ENCODE data around the gene ANO8.
A peak's percentile ranks its signal among the peaks of the same experiment; 100 is the strongest.
"Not testable (repeated sequence)": the region's sequence is repeated elsewhere in the genome, so short reads cannot be mapped to it uniquely, and the experiment has no call there.

Gene ANO8, protein sequence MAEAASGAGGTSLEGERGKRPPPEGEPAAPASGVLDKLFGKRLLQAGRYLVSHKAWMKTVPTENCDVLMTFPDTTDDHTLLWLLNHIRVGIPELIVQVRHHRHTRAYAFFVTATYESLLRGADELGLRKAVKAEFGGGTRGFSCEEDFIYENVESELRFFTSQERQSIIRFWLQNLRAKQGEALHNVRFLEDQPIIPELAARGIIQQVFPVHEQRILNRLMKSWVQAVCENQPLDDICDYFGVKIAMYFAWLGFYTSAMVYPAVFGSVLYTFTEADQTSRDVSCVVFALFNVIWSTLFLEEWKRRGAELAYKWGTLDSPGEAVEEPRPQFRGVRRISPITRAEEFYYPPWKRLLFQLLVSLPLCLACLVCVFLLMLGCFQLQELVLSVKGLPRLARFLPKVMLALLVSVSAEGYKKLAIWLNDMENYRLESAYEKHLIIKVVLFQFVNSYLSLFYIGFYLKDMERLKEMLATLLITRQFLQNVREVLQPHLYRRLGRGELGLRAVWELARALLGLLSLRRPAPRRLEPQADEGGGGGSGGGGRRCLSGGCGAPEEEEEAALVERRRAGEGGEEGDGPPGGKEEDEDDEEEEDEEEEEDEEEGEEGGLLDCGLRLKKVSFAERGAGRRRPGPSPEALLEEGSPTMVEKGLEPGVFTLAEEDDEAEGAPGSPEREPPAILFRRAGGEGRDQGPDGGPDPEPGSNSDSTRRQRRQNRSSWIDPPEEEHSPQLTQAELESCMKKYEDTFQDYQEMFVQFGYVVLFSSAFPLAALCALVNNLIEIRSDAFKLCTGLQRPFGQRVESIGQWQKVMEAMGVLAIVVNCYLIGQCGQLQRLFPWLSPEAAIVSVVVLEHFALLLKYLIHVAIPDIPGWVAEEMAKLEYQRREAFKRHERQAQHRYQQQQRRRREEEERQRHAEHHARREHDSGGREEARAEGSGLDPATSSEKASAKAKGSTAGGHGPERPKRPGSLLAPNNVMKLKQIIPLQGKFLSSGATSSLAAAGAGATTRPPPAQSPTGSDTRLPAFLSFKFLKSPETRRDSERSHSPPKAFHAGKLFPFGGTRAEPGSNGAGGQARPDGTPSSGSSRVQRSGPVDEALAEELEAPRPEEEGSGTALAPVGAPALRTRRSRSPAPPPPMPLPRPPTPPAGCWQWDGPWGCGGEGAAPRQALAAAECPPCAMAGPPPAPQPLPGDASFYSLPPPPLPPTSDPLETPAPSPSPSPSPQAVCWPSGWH

DNA sequence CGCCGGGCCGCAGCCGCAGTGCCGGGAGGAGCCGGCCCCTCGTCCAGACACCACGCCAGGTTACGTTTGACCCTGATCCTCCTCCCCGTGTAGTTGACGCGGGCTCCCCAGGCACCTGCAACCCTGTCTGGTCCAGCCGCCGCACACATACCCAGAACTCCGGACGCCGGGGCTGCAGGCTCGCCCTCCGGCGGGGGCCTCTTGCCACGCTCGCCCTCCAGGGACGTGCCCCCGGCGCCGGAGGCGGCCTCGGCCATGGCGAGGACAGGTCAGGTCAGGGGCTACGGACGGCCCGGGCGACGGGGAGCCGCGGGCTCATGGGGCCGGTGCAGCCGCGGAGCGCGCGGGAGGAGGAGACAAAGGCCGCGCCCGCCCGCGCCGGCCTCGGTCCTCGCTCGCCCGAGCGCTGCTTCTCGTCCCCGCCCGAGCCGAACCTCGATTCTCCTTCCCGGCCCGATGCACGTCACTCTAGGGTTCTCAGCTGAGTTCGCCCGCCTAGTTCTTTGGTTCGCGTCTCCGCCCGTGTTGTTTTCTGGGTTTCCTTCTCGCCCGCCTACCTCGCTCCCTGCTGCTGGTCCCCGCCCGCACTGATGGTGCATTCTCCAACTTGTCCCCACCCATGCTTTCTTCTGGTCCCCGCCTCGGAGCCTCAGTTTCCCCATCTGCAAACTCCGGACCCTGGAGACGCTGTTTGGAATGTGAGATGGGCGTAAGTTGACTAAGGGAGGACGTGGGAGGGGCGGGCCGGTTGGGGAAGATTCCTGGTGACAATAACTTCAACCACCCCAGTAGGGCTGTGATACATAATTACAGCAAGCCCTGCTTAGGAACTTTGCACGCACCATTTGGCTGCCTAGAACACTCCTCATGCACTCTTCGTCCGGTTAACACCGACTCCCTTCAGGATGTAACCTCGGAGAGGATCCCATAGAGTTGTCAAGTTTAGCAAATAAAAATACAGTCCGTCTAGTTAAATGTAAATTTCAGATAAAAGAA, at the start of gene ANO8:
Gene ANO8, minus strand, starts transcription at position 442 of the 996 bp plus-strand sequence. Its CDS starts 185 bp downstream, at position 257.
- peak; percentile 99 for DNase-seq (ENCODE audit: low spot score)

DNA sequence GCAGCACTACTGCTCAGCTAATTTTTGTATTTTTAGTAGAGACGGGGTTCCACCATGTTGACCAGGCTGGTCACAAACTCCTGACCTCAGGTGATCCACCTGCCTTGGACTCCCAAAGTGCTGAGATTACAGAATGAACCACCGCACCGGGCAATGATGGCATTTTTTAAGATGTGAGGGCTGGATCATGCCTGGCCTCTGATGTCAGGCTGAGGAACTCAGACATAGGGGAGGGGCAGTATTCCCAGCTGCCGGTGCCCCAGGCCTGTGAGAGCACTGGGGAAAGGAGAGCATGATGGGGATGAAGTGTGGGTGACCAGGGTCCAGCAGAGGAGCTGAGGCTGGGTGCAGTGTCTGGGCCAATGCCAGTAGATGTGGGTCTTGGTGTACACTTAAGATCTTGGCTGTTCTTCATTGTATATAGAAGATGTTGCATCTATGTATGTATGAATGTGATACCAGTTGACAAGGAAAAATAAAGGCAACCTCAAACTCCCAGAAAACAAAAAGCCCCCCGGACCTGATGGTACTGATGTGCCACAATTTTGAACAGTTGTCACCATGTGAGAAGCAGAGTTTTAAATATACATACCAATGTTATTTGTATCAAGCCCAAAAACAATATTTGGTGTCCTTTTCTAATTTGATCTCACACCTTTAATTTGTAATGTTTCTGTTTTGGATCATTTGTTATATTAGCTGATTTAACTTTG, 45.9 kb upstream of the ANO8 start:
- DNase-seq (ENCODE audit: low spot score), result no peak

DNA sequence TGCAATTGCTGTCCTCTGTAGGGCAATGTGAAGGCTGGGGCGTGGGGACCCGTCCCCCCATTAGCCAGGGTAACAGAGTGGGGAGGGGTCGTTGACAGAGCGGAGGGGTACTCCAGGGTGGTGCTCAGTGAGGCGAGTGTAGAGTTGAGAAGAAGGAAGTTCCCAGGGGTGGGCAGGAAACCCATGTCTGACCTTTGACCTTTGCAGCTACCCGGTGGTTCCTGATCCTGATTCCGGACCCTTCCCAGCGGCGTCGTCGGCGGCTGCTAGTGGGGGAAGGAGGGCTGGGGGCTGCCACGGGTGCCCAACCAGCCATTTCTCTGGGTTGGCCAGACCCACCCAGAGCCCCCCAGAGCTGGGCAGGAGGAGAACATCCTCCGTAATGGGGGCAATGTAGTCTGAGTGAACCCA, 44.6 kb upstream of the ANO8 start:
- no peak for DNase-seq (ENCODE audit: low spot score)

DNA sequence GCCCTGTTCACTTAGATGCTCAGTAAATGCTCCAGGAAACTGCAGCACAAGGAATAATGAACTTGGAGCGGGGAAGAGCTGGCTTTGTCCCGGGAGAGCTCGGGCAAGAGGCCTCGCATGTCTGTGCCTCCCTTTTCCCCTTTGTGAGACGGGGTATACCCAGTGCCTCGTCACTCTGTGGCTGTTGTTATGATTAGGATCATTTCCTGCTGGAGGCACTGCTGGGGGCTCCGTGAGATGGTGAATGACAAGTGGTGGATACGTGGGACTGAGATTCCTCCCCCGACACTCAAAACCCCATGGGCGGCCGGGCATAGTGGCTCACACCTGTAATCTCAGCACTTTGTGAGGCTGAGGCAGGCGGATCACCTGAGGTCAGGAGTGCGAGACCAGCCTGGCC, 43.6 kb upstream of the ANO8 start:
- DNase-seq (ENCODE audit: low spot score), result no peak

DNA sequence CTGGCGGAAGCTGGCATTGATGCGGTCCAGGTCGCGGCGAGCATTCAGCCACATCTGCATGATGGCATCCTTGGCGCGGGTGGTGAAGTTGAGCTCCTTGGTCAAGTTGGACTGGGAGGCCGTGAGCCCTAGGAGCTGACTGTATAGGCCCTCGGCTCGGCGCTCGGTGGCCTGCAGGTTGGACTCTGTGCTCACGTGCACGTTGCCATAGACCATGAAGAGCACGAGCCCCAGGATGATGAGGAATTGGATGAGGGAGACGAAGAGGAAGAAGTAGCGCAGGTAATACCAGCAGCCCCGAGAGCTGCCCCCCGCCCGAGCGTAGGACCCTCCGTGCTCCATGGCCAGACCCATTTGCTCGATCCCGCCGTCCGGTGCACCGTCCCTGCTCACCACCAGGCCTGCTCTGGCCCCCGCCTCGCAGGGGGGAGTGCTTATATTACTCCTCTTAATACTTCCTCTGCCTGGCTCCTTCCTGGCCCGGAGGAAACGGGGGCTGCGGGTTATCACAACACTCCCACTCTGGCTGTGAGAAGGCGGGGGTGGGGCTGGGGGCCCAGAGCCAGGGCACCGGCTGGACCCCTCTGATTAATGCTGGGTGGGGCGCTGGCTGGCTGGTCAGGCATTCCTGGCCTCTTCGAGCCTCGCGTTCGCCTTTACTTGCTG, 42.4 kb upstream of the ANO8 start, which contains the start of gene PLVAP:
Gene PLVAP, minus strand, starts transcription at position 408 of the 666 bp plus-strand sequence. Its CDS starts 54 bp downstream, at position 354.
- no peak for DNase-seq (ENCODE audit: low spot score)

DNA sequence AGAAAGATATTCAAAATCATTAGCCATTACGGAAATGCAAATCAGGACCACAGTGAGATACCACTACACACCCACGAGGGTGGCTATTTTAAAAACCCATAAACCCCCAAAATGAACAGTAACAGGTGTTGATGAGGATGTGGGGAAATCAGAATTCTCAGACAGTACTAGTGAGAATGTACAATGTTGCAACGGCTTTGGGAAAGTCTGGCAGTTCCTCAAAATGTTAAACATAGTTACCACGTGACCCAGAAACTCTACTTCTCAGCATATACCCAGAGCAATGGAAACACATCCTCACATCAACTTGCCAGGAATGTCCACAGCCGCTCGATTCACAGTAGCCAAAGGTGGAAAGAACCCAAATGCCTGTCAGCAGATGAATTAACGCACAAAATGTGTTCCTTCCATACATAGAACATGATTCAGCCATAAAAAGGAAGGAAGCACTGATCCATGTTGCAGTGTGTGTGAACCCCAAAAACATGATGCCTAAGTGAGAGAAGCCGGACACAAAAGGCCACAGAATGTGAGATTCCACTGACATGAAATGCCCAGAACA, 35.5 kb upstream of the ANO8 start:
- no peak for DNase-seq (ENCODE audit: low spot score)

DNA sequence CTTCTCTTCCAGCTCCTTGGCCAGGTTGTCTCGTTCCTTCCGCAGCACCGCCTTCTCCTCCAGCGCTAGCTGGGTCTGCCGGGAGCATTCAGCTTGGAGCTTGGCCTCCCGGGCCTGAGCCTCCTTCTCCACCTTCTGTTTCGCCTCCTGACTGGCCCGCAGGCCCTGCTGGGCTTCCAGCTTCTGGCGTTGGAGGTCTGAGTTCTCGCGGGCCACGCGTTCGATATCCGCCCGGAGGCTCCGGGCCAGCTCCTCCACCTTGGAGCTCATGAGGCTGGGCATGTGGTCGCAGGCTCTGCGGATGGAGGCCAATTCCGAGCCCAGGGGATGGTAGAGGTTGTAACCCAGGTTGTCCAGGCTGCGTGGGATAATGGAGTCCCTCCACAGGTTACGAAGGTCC, 30.7 kb upstream of the ANO8 start:
- no peak for DNase-seq (ENCODE audit: low spot score)

DNA sequence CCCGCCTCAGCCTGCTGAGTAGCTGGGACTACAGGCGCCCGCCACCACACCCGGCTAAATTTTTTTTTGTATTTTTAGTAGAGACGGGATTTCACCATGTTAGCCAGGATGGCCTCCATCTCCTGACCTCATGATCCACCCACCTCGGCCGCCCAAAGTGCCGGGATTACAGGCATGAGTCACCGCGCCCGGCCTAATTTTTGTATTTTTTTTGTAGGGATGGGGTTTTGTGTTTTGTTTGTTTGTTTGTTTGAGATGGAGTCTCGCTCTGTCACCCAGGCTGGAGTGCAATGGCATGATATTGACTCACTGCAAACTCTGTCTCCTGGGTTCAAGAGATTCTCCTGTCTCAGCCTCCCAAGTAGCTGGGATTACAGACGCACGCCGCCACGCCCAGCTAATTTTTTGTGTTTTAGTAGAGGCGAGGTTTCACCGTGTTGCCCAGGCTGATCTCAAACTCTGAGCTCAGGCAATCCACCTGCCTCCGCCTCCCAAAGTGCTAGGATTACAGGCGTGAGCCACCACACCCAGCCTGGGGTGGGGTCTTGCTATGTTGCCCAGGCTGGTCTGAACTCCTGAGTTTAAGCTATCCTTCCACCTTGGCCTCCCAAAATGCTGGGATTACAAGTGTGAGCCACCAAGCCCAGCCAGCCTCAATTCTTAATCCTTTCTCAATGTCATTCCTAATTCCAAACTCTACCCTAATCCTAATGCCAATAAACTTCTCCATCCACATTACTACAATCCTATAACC, 29.4 kb upstream of the ANO8 start:
- DNase-seq (ENCODE audit: low spot score), result not testable (repeated sequence)

DNA sequence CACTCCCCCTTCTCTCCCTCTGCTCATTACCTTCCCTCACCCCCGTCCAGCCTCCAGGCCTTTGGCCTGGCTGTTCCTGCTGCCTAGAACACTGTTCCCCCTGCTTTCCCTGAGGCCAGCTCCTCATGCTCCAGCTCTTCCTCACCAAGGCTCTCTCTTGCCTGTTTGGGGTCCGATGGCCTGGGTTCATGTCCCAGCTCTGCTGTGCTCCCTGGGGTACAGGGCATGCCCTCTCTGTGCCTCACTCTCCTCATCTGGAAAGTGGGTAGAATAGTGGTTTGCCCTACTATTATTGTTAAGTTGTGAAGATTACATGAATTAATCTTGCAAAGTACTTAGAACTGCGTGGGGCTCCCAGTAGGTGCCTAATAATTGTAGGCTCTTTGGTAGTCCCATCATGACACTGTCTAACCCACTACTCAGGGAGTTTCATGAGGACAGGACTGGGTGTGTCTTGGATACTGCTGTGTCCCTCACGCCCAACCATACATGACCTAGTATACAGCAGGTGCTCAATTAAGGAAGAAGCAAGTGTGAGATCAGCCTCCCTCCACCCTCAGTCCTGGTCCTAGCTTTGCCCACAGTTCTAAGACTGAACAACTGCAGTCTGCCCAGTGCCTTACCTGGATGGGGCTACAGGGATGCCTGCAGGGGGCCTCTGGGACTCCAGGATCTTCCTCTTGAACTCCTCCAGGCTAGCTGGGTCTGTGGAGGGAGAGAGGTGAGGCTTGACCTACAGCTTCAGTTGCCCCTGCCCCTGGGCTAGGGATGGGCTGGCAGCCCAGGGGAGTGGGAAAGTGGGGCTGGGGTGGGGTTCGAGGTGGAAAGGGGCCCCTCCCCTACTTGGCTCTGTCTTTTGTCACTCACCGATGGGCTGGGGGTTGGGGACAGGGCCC, 25.5 kb upstream of the ANO8 start:
- no peak for DNase-seq (ENCODE audit: low spot score)

DNA sequence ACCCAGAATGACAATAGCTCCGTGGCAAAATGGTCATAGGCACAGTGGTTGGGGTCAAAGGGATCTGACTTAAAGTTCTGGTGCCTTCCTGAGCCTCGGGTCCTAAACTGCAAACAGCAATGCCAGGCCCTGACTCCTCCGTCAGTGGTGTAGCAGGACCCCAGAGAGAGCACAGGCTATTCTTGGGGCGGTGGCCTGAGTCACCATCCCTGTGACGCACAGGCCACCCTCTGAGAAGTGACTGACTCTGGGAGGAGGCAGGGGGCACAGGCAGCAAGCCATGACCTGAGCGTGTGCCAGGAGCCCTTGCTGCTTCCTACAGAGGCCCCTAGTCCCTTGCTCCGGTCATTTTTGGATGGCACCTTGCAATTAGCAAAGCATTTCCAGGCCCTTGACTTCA, 23.7 kb upstream of the ANO8 start:
- DNase-seq (ENCODE audit: low spot score), result no peak

DNA sequence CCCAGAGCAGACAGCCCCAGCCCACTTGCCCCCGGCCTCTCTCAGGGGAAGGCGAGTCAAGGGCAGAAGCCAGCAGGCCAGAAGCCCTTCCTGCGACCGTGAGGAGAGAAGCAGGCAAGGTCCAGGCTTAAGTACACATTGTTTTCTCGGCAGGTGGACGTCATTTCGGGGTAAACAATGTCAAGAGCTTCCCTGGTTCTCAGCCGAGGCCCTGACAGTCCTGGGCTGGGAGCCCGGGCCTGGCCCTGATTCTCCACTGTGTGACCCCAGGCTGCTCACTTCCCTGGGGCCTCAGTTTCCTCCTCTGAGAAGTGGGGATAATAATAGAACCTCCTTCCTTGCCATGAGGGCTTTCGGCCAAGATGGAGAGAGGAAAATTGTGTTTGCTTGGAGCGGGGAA, 23.1 kb upstream of the ANO8 start:
- no peak for DNase-seq (ENCODE audit: low spot score)

DNA sequence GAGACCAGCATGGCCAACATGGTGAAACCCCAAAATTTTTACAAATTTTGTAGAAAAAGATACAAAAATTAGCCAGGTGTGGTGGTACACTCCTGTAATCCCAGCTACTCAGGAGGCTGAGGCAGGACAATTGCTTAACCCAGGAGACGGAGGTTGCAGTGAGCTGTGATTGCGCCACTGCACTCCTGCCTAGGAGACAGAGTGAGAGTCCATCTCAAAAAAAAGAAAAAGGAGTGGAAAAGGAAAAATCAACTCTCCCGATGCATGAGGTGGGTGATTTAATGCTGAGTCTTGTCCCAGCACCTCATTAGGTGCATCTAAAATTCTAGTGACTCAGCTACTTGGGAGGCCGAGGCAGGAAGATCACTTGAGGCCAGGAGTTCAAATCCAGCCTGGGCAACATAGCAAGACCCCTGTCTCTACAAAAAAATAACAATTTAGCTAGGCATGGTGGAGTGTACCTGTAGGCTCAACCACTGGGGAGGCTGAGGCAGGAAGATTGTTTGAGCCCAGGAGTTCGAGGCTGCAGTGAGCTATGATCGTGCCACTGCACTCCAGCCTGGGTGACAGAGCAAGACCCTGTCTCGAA, 22.5 kb upstream of the ANO8 start:
- no peak for DNase-seq (ENCODE audit: low spot score)

DNA sequence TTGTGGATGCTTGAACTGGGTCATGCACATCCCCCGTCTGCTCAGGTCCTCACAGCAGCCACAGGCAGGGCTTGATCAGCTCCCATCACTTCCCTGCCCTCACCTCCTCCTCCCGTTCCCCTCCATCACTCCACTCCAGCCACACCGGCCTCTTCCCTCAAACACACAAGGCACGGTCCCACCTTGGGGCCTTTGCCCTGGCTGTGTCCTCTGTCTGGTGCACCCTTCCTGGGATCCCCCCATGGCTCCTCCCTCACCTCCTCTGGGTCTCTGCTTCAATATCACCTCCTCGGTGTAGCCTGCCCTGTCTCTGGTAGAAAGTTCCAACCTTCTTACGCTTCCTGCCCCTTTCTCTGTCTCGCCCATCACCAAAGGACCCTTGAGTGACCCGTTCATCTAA, 18.7 kb upstream of the ANO8 start:
- no peak for DNase-seq (ENCODE audit: low spot score)

DNA sequence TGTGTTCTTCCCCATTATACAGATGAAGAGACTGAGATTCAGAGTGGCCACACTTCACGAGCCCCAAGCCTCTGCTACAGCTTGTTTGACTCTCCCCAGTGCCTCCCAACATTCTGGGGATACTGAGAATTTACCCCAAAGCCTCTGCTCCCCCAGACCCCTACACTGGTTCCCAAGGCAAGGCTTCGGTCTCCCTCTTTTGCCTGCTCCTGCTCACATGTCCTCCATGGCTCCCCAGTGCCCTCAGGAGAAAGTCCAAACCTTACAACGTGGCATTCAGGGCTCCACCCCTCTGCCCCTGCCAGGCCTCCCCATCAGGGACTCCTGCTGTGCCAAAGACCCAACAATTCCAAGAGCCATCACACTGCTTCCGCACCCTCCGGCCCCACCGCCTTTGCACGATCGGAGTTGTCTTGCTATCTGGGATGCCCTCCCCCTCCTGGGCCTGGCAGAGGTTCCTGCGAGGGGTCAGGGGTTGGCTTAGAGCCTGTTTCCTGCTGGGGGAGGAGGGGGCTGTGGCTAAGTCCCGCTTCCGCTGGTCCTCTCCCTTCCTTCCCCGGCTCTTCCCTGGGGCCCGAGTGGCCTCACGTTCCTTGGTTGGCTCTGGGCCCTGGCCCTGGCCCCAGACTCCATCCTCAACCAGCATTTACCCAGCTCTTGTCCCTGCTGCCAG, 18.1 kb upstream of the ANO8 start:
- DNase-seq (ENCODE audit: low spot score), result no peak

DNA sequence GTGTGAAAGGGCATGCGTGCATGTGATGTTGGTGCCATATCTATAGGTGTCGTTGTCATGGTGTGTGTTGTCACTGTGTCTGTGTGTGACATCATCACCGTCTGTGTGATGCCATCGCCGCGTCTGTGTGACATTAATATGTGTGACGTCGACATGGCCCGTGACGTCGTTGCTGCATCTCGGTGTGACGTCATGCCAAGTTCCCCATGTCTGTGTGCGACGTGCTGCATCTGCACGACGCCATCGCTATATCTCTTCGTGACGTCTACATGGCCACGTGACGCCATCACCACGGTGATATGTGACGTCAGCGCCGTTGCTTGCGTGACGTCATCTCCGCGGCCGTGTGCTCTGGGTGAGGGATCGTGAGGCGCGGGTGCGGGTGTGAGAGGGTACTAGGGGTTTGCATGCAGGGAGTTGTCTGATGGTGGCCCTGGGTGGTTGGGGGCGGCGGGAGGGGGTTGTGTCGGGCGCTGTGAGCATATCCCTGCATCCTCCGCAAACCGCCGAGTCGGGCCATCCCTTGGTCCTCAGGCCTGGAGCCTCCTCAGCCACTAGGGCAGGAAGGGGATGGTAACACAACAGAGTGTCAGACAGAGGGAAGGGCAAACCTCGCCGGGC, 17.3 kb upstream of the ANO8 start:
- no peak for DNase-seq (ENCODE audit: low spot score)

DNA sequence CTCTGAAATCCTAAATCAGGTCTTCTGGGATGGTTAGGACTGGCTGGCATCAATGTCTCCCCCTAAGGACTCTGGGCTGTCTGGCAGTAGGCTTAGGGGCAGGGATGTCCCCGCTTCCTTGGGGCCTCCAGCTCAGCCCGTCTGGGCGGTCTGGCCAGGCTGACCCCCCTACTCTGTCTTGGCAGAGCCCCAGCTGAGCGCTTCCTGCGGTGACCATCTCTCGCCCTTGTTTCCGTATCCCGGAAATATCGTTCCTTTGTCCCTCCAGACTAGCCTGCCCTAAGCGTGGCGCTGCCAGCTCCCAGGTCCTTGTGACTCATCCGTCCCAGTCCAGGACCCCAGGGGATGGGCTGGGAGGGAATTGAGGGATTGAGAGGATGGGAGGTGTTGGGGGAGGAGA, 14.0 kb upstream of the ANO8 start:
- no peak for DNase-seq (ENCODE audit: low spot score)
